ENCODE data around the gene MSH3.

DNA sequence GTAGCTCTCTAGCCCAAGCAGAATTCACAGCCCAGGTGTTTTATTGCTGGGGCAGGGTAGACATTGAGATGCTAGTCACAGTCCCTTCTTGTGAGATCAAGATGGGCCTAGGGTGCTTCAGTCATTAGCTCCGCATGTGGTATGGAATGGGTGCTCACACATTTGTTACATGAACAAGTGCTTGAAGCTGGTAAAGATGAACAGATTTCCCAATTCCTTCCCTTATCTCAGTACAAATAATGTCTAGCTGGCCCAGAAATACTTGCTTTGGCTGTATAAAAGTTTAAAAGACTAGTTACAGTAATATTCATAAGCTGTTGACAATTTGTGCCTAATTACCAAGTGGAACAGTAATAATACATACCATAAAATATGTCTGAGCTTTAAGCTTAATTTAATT is 143.7 kb downstream of the MSH3 start:
- TF ChIP-seq, protein P1, sequence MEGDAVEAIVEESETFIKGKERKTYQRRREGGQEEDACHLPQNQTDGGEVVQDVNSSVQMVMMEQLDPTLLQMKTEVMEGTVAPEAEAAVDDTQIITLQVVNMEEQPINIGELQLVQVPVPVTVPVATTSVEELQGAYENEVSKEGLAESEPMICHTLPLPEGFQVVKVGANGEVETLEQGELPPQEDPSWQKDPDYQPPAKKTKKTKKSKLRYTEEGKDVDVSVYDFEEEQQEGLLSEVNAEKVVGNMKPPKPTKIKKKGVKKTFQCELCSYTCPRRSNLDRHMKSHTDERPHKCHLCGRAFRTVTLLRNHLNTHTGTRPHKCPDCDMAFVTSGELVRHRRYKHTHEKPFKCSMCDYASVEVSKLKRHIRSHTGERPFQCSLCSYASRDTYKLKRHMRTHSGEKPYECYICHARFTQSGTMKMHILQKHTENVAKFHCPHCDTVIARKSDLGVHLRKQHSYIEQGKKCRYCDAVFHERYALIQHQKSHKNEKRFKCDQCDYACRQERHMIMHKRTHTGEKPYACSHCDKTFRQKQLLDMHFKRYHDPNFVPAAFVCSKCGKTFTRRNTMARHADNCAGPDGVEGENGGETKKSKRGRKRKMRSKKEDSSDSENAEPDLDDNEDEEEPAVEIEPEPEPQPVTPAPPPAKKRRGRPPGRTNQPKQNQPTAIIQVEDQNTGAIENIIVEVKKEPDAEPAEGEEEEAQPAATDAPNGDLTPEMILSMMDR (IDR thresholded peaks at IDR 0.05), result no peak
- no peak for TF ChIP-seq ZFX (IDR thresholded peaks at IDR 0.05; ENCODE audit: borderline replicate concordance)
